ENCODE measurements around the gene MTMR3.

GRCh38 chr22:30016596-30016995 lies 133.6 kb downstream of the MTMR3 start:
- TF ChIP-seq SIN3A (IDR thresholded peaks at IDR 0.05; ENCODE audit: borderline replicate concordance, insufficient read depth, low read depth, low read length) (no peak), TCF7L2 (IDR thresholded peaks at IDR 0.05; ENCODE audit: low read depth, low read length) (no peak), CTCF (IDR thresholded peaks at IDR 0.05) (no peak)

All from Panc1 (cell line).